Measurements from ENCODE around the gene C13orf46. TPM values are rescaled to one million over a fixed set of nuclear protein-coding genes. Genes with fewer than 3 reads are reported as not detected.

The C13orf46 gene
- total and polyA plus RNA-seq, 2 of the 8 experiments (the other 6 are each of a cell fraction or from before 2014, with no cell fraction given): 0.23 to 0.28 TPM

DNA sequence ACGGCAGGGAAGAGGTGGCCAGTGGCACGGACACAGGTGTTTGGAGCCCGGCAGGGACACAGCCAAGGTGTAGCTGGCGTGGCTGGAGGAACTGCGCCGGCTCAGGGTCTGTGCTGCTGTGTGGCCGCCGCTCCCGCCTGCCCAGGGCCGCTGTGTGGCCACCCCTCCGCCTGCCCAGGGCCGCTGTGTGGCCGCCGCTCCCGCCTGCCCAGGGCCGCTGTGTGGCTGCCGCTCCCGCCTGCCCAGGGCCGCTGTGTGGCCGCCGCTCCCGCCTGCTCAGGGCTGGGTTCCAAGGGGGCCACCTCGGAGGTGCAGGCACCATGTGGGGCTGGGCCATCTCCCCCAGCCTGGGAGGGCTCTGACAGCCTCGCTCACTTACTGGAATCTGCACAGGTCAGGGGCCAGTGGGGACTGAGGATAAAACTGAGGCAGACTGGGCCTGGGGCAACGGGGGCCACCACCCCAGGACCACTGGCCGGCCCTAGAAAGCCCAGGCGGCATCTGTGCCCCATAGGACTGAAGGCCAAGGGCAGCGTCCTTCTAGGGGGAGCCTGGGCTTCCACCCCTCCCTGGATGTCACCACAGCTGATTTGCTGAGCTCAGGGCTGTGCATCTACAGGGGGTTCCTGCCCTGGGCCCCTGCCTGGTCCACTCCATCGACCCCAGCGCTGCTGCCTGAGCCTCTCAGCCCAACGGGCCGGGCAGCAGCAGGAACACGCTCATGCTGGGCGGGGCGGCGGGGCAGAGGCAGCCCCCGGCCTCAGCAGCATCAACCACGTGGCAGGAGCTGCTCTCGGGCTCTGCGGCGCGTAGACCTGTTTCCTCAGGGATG lies 21.5 kb downstream of the C13orf46 start:
- no peak overlapping the region for H3K23ac ChIP-seq (ENCODE audit: insufficient read length)

More for the DNA sequence above, 21.5 kb downstream of the C13orf46 start:
- Histone ChIP-seq H3K79me2 (ENCODE audit: control insufficient read depth in 1 of 2, insufficient read depth in 2 of 2, low read length in 2 of 2) (no peaks in the 10 kb centered on the region), H2BK15ac (ENCODE audit: low read length) (no peak overlapping the region), H3K9me3 (ENCODE audit: insufficient read depth in 2 of 2, low read depth in 1 of 2, low read length in 1 of 2) (peaks cover 0 to 25% of the 10 kb centered on the region in 2 experiments; a peak in 1 of 4 replicates), H3K27ac (ENCODE audit: low read depth, low read length) (no peak overlapping the region), H3K4ac (replicated peaks; ENCODE audit: insufficient read length, low read depth, low read length) (no peak overlapping the region), H3K79me1 (ENCODE audit: low read depth, low read length) (no peaks in the 10 kb centered on the region; the same call in 1 of the 2 replicates), H2BK120ac (replicated peaks; ENCODE audit: low read depth, low read length) (no peak overlapping the region), H3K18ac (ENCODE audit: extremely low read depth, low read length) (no peak overlapping the region), H4K8ac (ENCODE audit: extremely low read depth, insufficient read depth, low read length) (no peak overlapping the region), H3K23me2 (ENCODE audit: low read depth, low read length) (no peaks in the 10 kb centered on the region), H3K27me3 (replicated peaks in 1 of 4; ENCODE audit: control insufficient read depth in 3 of 4, extremely low read depth in 1 of 4, insufficient read depth in 3 of 4, low read length in 3 of 4) (no peaks in the 10 kb centered on the region), H3K4me3 (ENCODE audit: extremely low read depth in 1 of 4, insufficient read depth in 2 of 4, low read depth in 3 of 4, low read length in 4 of 4) (no peak overlapping the region), H4K20me1 (replicated peaks in 1 of 2; ENCODE audit: control insufficient read depth in 1 of 2, insufficient read depth in 2 of 2, low read length in 2 of 2) (no peaks in the 10 kb centered on the region), H2BK5ac (ENCODE audit: low read depth, low read length) (no peak overlapping the region), H2AFZ (ENCODE audit: low read length) (no peak overlapping the region), H3K14ac (ENCODE audit: insufficient read length) (no peak overlapping the region), H3K4me1 (replicated peaks in 1 of 4; ENCODE audit: control insufficient read depth in 3 of 4, insufficient read depth in 4 of 4, low read length in 3 of 4) (peaks cover 0 to 2% (median 0%) of the 10 kb centered on the region in 4 experiments; a peak in 1 of 7 replicates), H4K5ac (ENCODE audit: insufficient read length, low read depth, low read length) (no peak overlapping the region), H3K36me3 (ENCODE audit: control insufficient read depth in 2 of 4, insufficient read depth in 4 of 4, low read length in 3 of 4) (no peaks in the 10 kb centered on the region), H2BK20ac (ENCODE audit: low read length) (no peak overlapping the region), H2BK12ac (ENCODE audit: low read depth, low read length) (no peak overlapping the region), H4K91ac (replicated peaks; ENCODE audit: insufficient read length, low read length) (no peak overlapping the region), H3K4me2 (ENCODE audit: insufficient read depth in 1 of 2, low read depth in 2 of 2, low read length in 2 of 2) (no peak overlapping the region), H2AK5ac (ENCODE audit: low read depth, low read length) (no peak overlapping the region), H3K9ac (replicated peaks in 1 of 4; ENCODE audit: extremely low read depth in 1 of 4, low read depth in 3 of 4, low read length in 3 of 4) (no peak overlapping the region), H3K56ac (replicated peaks; ENCODE audit: insufficient read length, low read depth, low read length) (no peak overlapping the region)
- TF ChIP-seq CEBPB (IDR thresholded peaks at IDR 0.05; ENCODE audit: low read depth, low read length): no peak
- TF ChIP-seq EGR1 (IDR thresholded peaks at IDR 0.05; ENCODE audit: borderline replicate concordance, low read depth, low read length): no peak
- TF ChIP-seq TAF7 (optimal IDR thresholded peaks at IDR 0.05; ENCODE audit: borderline replicate concordance, low read depth, low read length): no peak
- no peak for TF ChIP-seq CBX8 (IDR thresholded peaks at IDR 0.05; ENCODE audit: borderline replicate concordance, low read depth, low read length)
- TF ChIP-seq SUZ12 (IDR thresholded peaks at IDR 0.05; ENCODE audit: low read length): no peak
- TF ChIP-seq SP2 (IDR thresholded peaks at IDR 0.05; ENCODE audit: low read length): no peak
- TF ChIP-seq, protein P1, sequence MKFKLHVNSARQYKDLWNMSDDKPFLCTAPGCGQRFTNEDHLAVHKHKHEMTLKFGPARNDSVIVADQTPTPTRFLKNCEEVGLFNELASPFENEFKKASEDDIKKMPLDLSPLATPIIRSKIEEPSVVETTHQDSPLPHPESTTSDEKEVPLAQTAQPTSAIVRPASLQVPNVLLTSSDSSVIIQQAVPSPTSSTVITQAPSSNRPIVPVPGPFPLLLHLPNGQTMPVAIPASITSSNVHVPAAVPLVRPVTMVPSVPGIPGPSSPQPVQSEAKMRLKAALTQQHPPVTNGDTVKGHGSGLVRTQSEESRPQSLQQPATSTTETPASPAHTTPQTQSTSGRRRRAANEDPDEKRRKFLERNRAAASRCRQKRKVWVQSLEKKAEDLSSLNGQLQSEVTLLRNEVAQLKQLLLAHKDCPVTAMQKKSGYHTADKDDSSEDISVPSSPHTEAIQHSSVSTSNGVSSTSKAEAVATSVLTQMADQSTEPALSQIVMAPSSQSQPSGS (IDR thresholded peaks at IDR 0.05; ENCODE audit: low read length): no peak
- no peak for TF ChIP-seq BRCA1 (IDR thresholded peaks at IDR 0.05; ENCODE audit: low read depth, low read length)
- TF ChIP-seq, protein P2, sequence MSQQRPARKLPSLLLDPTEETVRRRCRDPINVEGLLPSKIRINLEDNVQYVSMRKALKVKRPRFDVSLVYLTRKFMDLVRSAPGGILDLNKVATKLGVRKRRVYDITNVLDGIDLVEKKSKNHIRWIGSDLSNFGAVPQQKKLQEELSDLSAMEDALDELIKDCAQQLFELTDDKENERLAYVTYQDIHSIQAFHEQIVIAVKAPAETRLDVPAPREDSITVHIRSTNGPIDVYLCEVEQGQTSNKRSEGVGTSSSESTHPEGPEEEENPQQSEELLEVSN (IDR thresholded peaks at IDR 0.05): no peak
- WGBS, 2 experiments (ENCODE audit: extremely low coverage in 1 of 2, insufficient coverage in 1 of 2, insufficient read length in 1 of 2, insufficient replicate concordance in 2 of 2, low coverage in 1 of 2, low lambda C conversion rate in 2 of 2, missing lambda C conversion rate in 1 of 2): 88% methylated on average over 22 of the region's 42 CpGs; no CpG with 5 or more reads in 1 of the 2 experiments
- DNase-seq (ENCODE audit: low read depth in 1 of 2, low spot score in 2 of 2) (no peak), FAIRE-seq (no peak)
- POLR2A ChIA-PET (ENCODE audit: partially characterized antibody): no interaction called here
- CTCF ChIA-PET (ENCODE audit: partially characterized antibody): interaction anchor here (0.7 to 1.6 kb wide), 6 partner anchors 30 to 275 kb away, joined by 3 to 6 read pairs (median 3); no protein-coding TSS in a partner anchor

Measured in H1 (cell line).